Measurements from ENCODE around the gene MYO6. TPM values are rescaled to one million over a fixed set of nuclear protein-coding genes. Genes with fewer than 3 reads are reported as not detected.
A peak's percentile ranks its signal among the peaks of the same experiment; 100 is the strongest.

Gene MYO6
- total RNA-seq, 1 experiment from 2014 or later: 44.1 TPM

DNA sequence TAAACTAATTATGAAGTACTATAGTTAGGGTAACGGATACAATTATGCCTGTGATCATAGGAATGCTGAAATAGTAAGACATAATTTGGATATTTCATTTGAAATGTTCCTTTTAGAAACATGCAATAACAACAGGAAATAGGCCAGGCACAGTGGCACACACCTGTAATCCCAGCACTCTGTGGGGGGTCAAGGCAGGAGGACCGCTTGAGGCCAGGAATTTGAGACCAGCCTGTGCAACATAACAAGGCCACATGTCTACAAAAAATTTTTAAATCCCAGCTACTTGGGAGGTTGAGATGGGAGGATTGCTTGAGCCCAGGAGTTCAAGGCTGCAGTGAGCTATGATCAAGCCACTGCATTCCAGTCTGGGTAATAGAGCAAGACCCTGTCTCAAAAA, 25.7 kb upstream of the MYO6 start:
- no peak for DNase-seq (ENCODE audit: low read depth, low spot score)
- Histone ChIP-seq H2AFZ (ENCODE audit: low read depth, low read length, poor library complexity, severe bottlenecking) (no peak overlapping the region), H3K79me2 (ENCODE audit: insufficient read depth, low read length) (no peaks in the 10 kb centered on the region), H3K9me3 (ENCODE audit: control insufficient read depth in 1 of 2, insufficient read depth in 1 of 2, low read depth in 1 of 2, low read length in 2 of 2) (no peaks in the 10 kb centered on the region), H3K27ac (ENCODE audit: low read depth, low read length) (no peak overlapping the region), H3K4me2 (ENCODE audit: low read length) (no peak overlapping the region), H3K4me3 (replicated peaks in 1 of 2; ENCODE audit: low read depth in 1 of 2, low read length in 2 of 2) (no peak overlapping the region), H3K4me1 (ENCODE audit: control insufficient read depth in 1 of 2, insufficient read depth in 2 of 2, low read length in 2 of 2) (no peaks in the 10 kb centered on the region), H3K36me3 (ENCODE audit: control insufficient read depth in 1 of 2, insufficient read depth in 2 of 2, low read length in 2 of 2) (no peaks in the 10 kb centered on the region), H3K27me3 (ENCODE audit: insufficient read depth, low read length) (no peaks in the 10 kb centered on the region), H4K20me1 (ENCODE audit: insufficient read depth) (no peaks in the 10 kb centered on the region), H3K9ac (ENCODE audit: low read length) (no peak overlapping the region), H3K9me2 (ENCODE audit: insufficient read depth) (no peaks in the 10 kb centered on the region)
- RAD21 ChIA-PET (ENCODE audit: low non-redundant PET in 1 of 2, low total read pairs in 2 of 2, uncharacterized antibody in 2 of 2, unreplicated experiment in 2 of 2): no interaction called here
- CTCF ChIA-PET: interaction anchor here (0.7 kb wide), 1 partner anchor 1033 kb away, joined by 4 read pairs; no protein-coding TSS in a partner anchor
- no TSS peak for BruUV-seq (replicated peaks)
- TF ChIP-seq, protein P1, sequence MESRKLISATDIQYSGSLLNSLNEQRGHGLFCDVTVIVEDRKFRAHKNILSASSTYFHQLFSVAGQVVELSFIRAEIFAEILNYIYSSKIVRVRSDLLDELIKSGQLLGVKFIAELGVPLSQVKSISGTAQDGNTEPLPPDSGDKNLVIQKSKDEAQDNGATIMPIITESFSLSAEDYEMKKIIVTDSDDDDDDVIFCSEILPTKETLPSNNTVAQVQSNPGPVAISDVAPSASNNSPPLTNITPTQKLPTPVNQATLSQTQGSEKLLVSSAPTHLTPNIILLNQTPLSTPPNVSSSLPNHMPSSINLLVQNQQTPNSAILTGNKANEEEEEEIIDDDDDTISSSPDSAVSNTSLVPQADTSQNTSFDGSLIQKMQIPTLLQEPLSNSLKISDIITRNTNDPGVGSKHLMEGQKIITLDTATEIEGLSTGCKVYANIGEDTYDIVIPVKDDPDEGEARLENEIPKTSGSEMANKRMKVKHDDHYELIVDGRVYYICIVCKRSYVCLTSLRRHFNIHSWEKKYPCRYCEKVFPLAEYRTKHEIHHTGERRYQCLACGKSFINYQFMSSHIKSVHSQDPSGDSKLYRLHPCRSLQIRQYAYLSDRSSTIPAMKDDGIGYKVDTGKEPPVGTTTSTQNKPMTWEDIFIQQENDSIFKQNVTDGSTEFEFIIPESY (IDR thresholded peaks at IDR 0.05; ENCODE audit: extremely low read depth, insufficient replicate concordance, low read length): no peak
- no peak for TF ChIP-seq SP1 (IDR thresholded peaks at IDR 0.05; ENCODE audit: low read depth)
- TF ChIP-seq EGR1 (IDR thresholded peaks at IDR 0.05; ENCODE audit: low read depth): no peak
- TF ChIP-seq EZH2 (IDR thresholded peaks at IDR 0.05): no peak
- TF ChIP-seq FOSL1 (IDR thresholded peaks at IDR 0.05; ENCODE audit: low read depth): no peak
- no peak for TF ChIP-seq EZH2phosphoT487 (IDR thresholded peaks at IDR 0.05; ENCODE audit: borderline replicate concordance)
- TF ChIP-seq POLR2A (IDR thresholded peaks at IDR 0.05; ENCODE audit: borderline replicate concordance, extremely low read depth, insufficient read depth, insufficient read length): no peak
- TF ChIP-seq, protein P2, sequence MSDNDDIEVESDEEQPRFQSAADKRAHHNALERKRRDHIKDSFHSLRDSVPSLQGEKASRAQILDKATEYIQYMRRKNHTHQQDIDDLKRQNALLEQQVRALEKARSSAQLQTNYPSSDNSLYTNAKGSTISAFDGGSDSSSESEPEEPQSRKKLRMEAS (IDR thresholded peaks at IDR 0.05): no peak
- TF ChIP-seq CEBPB (IDR thresholded peaks at IDR 0.05; ENCODE audit: low read depth): no peak
- TF ChIP-seq ELF1 (IDR thresholded peaks at IDR 0.05; ENCODE audit: borderline replicate concordance, low read depth): no peak
- TF ChIP-seq SIN3A (IDR thresholded peaks at IDR 0.05; ENCODE audit: low read depth): no peak
- TF ChIP-seq, protein P3, sequence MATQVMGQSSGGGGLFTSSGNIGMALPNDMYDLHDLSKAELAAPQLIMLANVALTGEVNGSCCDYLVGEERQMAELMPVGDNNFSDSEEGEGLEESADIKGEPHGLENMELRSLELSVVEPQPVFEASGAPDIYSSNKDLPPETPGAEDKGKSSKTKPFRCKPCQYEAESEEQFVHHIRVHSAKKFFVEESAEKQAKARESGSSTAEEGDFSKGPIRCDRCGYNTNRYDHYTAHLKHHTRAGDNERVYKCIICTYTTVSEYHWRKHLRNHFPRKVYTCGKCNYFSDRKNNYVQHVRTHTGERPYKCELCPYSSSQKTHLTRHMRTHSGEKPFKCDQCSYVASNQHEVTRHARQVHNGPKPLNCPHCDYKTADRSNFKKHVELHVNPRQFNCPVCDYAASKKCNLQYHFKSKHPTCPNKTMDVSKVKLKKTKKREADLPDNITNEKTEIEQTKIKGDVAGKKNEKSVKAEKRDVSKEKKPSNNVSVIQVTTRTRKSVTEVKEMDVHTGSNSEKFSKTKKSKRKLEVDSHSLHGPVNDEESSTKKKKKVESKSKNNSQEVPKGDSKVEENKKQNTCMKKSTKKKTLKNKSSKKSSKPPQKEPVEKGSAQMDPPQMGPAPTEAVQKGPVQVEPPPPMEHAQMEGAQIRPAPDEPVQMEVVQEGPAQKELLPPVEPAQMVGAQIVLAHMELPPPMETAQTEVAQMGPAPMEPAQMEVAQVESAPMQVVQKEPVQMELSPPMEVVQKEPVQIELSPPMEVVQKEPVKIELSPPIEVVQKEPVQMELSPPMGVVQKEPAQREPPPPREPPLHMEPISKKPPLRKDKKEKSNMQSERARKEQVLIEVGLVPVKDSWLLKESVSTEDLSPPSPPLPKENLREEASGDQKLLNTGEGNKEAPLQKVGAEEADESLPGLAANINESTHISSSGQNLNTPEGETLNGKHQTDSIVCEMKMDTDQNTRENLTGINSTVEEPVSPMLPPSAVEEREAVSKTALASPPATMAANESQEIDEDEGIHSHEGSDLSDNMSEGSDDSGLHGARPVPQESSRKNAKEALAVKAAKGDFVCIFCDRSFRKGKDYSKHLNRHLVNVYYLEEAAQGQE (IDR thresholded peaks at IDR 0.05; ENCODE audit: low read depth): no peak
- TF ChIP-seq, protein P4, sequence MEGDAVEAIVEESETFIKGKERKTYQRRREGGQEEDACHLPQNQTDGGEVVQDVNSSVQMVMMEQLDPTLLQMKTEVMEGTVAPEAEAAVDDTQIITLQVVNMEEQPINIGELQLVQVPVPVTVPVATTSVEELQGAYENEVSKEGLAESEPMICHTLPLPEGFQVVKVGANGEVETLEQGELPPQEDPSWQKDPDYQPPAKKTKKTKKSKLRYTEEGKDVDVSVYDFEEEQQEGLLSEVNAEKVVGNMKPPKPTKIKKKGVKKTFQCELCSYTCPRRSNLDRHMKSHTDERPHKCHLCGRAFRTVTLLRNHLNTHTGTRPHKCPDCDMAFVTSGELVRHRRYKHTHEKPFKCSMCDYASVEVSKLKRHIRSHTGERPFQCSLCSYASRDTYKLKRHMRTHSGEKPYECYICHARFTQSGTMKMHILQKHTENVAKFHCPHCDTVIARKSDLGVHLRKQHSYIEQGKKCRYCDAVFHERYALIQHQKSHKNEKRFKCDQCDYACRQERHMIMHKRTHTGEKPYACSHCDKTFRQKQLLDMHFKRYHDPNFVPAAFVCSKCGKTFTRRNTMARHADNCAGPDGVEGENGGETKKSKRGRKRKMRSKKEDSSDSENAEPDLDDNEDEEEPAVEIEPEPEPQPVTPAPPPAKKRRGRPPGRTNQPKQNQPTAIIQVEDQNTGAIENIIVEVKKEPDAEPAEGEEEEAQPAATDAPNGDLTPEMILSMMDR (IDR thresholded peaks at IDR 0.05 in 2 of 3, conservative IDR thresholded peaks at IDR 0.05 in 1 of 3; ENCODE audit: borderline replicate concordance in 1 of 3, insufficient read depth in 1 of 3, low read depth in 2 of 3, low read length in 2 of 3): no peak
- TF ChIP-seq, protein P5, sequence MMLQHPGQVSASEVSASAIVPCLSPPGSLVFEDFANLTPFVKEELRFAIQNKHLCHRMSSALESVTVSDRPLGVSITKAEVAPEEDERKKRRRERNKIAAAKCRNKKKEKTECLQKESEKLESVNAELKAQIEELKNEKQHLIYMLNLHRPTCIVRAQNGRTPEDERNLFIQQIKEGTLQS (IDR thresholded peaks at IDR 0.05): no peak
- TF ChIP-seq RAD21 (IDR thresholded peaks at IDR 0.05; ENCODE audit: low read depth): no peak
- intact Hi-C loops (cut with micrococcal nuclease): no loop called here
- ATAC-seq: 0 out of 2 replicates have a peak, but pooled peaks have one; percentile 34
- POLR2A ChIA-PET: no interaction called here

Measured in HCT116 (cell line).